ENCODE data around the gene HLTF.

The HLTF gene

GRCh38 chr3:149010504-149010951 lies 75.8 kb downstream of the HLTF start:
- TF ChIP-seq CTCF (conservative IDR thresholded peaks at IDR 0.05), result no peak
- H3K27ac ChIP-seq, result no peak overlapping the region

- H3K27ac ChIP-seq, result no peak overlapping the region
- no peak for TF ChIP-seq CTCF (conservative IDR thresholded peaks at IDR 0.05)
Observed at GRCh38 chr3:149009732-149010131, 76.6 kb downstream of the HLTF start.

- TF ChIP-seq CTCF (conservative IDR thresholded peaks at IDR 0.05), result no peak
- no peak overlapping the region for H3K27ac ChIP-seq
Observed at GRCh38 chr3:149007567-149008257, 78.6 kb downstream of the HLTF start.

GRCh38 chr3:149005416-149005815 lies 80.9 kb downstream of the HLTF start:
- peak overlapping the region; percentile 84 for H3K27ac ChIP-seq
- no peak for TF ChIP-seq CTCF (conservative IDR thresholded peaks at IDR 0.05)

GRCh38 chr3:149004622-149005021 lies 81.7 kb downstream of the HLTF start:
- peak overlapping the region; percentile 84 for H3K27ac ChIP-seq
- TF ChIP-seq CTCF (conservative IDR thresholded peaks at IDR 0.05), result no peak

GRCh38 chr3:149003653-149004305 lies 82.6 kb downstream of the HLTF start:
- H3K27ac ChIP-seq, result peak overlapping the region; percentile 84
- no peak for TF ChIP-seq CTCF (conservative IDR thresholded peaks at IDR 0.05)

GRCh38 chr3:149001727-149002126 lies 84.6 kb downstream of the HLTF start:
- no peak for TF ChIP-seq CTCF (conservative IDR thresholded peaks at IDR 0.05)
- H3K27ac ChIP-seq, result peak overlapping the region; percentile 84; the same call in 1 of the 2 replicates

Data from VCaP (cell line).